GM18505 (cell line): ENCODE data around the gene TTC28.

Source experiments
- ATAC-seq: cut with Tn5 transposase; IDR thresholded peaks from one replicate; pipeline ENCODE4 v1.9.1; 2021; ENCODE audit not compliant: unreplicated experiment
- POLR2A ChIP-seq: IDR thresholded peaks from 4 replicates; pipeline ENCODE4 v1.6.1; 2011; ENCODE audit warnings: borderline replicate concordance; ENCODE audit not compliant: insufficient read depth, insufficient read length; ENCODE audit errors: extremely low read depth

The TTC28 gene

DNA sequence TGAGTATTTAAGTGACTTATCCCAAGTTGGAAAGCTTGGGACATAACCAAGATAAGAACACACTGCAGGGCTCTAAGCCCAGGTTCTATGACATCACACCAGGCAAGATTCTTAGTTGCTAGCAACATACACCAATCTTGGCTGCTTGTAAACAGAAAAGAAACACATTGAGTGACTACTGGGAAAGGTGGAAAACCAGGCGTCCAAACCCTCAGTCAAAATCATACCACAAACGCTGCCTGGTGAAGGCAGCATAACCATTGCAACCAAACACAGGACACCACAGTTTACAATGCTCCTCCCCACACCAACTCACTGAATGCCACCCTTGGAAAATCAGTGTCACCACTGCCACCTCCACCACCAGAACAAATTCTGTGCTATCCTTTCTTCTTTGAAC lies 379.9 kb downstream of the TTC28 start:
- no peak for ATAC-seq
- no peak for TF ChIP-seq POLR2A

DNA sequence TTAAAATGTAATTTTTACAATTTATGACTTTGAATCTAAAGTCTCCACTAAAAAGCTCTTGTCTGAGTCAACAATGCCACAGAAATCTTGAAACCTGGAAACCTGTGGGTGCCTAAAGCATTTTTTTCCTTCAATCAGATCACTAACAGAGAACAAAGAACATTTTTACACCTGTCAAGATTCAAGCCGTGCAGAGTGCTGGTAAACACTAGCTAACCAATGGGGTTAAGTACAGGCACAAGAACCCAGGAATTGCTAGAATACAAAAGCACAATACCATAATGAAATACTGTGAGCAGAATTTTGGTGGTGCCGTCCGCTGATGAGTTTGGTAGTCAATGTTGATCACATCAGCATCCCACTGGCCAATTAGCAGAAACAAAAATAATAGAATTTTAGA lies 380.3 kb downstream of the TTC28 start:
- ATAC-seq, result no peak

DNA sequence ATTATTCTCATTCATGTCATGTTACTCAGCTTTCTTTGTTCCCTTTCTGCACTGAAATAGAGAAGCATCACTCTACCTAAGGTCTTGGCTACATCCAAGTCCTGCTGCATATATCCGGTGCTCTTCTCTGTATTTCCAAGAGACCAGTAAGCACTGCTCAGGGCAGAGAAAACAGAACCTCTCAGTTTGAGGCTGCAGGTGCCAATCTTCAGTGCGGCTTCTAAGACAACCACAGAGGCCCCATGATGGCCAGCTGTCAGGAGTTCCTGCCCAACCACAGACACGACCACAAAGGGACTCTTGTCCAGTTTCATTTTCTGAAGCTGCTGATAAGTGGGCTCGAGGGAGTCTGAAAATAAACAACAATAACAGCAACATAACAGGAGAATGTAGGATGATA lies 382.1 kb downstream of the TTC28 start:
- no peak for TF ChIP-seq POLR2A
- ATAC-seq, result no peak

More for the DNA sequence above, 380.3 kb downstream of the TTC28 start:
- no peak for TF ChIP-seq POLR2A

DNA sequence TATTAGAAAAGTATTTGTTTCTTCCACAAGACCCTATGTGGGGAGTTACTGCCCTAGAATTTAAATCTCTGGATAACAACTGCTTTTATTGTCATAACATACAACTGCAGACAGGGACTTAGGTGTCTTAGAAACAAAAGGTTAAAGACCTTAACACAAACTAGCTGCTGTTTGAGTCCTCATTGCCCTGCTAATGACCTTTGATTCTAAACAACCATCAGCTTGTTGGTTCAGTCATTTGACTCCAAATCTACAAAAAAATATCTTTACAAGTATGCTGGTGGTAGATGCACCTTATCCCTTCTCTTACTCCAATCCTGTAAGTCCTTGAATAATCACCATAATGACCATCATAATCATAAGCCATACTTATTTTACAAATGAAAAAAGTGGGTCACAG lies 383.2 kb downstream of the TTC28 start:
- ATAC-seq, result no peak
- no peak for TF ChIP-seq POLR2A

DNA sequence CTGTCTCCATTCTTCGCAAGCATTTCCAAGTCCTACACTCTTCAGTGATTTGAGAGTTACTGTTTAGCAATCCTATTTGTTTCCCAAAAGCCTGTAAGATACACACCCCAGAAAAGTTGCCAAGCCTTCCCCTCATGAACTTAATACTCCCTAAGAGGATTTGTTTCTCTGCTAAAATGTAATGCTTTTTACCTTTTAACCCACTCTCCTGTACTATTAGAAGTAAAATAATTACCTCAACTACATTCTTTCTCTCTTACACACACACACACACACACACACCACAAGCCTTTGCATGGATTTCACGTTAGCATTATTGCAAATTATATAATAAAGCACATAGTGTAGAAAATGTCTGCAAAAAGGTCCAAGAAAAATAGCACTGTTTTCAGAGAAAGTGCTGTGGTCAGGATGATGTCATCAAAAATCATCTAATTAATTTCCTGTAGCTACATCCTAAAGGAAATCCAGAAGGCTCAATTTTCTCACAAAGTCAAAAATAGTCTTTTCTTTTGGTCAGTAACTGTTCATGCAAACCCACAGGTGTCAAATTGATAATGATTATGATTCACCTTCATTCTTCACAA lies 396.5 kb downstream of the TTC28 start:
- TF ChIP-seq POLR2A, result no peak
- ATAC-seq, result no peak

DNA sequence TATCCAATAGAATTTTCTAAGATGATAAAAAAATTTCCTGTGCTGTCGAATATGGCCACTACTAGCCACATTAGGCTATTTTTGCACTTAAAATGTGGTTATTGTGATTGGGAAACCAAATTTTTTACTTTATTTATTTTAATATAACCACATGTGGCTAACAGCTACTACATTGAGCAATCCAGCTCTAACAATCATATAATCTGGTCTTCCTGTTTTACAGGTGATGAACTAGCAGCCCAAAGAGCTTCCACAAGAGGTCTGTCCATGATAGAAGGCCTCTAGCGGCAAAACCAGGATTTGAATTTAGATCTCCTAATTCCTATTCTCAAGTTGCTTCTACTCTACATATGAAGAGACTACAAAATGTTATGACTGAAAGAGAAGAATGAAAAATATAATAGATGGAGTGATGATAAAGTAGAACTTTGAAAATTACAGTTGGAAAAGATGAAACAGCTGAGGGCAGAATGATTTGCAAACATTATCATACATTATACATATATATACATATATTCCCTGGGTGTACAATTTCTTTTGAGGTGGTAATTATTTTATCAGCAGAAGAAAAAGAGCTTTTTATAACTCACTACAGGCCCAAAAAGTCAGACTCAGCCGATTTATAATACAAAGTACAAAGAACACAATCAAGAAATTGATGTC lies 397.1 kb downstream of the TTC28 start:
- TF ChIP-seq POLR2A, result no peak
- ATAC-seq, result no peak

DNA sequence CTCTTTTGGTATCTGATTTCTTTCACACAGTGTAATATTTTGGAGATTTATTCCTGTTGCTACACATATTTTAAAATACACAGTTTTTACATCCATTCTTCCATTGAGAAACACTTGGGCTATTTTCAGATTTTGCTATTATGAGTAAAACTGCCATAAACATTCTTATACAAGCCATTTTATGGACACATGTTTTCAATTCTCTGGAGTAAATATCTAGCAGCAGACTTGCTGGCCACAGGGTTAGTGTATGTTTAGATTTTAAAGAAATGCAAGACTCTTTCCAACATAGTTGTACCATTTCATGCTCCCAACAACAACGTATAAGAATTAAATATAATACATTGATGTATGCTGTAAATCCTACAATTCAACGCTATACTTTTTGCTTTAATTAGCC lies 399.8 kb downstream of the TTC28 start:
- TF ChIP-seq POLR2A, result no peak
- no peak for ATAC-seq

DNA sequence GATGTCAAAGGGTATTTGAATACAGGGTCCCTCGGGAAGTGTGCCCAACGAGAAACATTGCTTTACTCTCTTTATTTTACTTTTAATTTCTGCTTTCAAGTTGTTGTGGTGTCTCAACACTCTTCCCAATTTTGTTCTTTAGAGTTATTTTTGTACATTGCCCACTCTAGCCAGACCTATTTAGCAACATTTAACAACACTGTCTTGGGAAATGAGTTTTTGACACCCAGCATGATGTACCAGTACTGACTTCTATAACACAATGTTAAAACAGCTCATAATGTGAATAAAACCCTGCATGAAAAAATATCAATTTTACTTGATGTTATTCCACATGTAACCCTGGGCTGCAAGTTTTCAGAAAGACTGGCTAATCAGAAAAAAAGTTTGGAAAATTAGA lies 410.4 kb downstream of the TTC28 start:
- ATAC-seq, result no peak
- no peak for TF ChIP-seq POLR2A

DNA sequence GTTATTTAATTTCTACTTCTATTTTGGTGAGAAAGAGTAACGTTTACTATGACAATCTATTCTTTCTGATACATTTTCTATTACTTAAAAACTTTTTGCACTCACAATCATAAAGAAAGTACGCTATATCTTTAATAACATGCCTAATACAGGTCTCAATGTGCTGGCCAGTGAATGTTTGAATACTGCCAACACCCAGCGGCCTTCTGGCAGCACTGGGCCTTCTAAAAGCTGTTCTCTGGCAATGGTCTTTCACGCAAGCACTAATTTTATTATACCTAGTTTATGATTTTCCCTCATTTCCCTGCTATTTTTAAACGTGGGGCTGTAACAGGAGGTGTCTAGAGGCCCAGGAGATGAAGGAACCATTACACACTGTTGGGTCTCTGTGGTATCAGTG lies 410.8 kb downstream of the TTC28 start:
- no peak for ATAC-seq
- no peak for TF ChIP-seq POLR2A

DNA sequence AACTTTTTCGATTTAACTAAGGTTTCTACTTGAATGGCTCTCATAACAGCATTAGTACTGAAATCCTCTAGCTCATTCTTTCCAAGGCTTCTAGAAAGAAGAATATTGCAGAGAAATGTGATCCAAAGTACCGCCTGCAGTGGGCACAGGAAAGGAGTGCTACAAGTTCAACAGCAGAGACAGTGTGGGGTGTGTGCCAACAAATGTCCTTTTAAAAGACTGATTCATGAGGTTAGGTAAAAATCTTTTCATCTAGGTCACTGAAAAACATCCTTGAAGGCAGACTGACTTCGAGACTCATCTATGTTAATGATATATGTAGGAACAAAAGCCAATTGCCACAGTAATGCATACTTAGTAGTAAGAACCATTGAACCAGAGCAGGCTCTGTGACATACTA lies 411.5 kb downstream of the TTC28 start:
- ATAC-seq, result no peak

DNA sequence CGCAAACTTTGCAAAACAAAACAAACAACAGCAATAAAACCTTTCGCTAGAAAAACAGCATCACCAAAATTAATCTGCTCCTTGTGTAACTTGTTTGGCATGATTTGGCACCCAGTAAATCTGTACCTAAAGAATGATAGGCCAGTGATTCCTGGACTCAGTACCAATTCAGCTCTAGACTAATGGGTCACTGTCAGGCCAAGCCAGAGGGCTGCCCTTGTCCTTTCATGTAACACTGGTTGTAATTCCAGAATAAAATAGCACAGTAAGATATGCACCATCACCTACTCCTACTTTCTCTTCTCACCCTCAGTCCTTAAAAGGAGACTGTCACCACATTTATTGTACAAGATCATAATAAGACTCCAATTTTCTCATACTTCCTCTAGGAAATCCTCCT lies 419.0 kb downstream of the TTC28 start:
- no peak for TF ChIP-seq POLR2A
- no peak for ATAC-seq

More for the DNA sequence above, 411.5 kb downstream of the TTC28 start:
- TF ChIP-seq POLR2A, result no peak

DNA sequence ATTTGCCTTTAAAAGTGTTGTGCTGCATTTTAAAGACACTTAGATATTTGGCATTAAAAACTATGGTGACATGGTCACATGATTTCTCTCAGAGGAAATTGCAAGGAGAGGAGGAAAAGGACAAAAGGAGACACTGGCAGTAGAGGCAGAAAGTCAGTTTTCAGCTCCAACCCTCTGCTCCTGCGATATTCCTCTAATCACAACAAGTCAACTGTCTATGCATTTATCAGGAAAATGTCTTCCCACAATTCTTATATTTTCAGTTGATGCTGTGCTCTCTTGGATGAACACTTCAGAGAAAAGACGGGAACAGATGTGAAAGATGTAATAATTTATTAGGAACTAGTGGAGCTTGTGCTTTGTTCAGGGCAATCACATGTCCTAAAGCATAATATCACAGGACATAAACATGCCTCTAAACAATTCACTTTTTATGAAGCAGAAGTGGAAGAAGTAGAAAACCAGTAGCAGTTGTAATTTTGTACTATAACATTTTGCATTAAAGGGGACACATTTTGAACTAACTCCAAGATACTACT lies 419.8 kb downstream of the TTC28 start:
- no peak for ATAC-seq
- TF ChIP-seq POLR2A, result no peak

DNA sequence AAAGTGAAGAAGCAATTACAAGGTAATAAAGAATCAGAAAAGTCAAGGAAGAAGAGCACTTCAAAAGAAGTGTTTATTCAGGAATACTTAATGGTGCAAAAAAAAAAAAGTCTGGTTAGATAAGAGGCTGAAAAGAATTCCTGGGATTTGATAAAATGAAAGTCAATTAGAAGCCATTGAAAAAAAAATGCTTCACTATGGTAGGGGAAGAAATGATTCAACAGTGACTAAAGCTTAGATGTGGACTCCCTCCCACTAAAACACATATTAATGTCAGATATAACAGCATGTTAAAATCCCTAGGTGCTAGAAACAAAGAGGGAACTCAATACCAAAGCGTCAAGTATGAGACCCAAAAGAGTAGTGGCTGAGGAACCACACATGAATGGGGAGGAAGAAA lies 425.2 kb downstream of the TTC28 start:
- ATAC-seq, result no peak
- no peak for TF ChIP-seq POLR2A

DNA sequence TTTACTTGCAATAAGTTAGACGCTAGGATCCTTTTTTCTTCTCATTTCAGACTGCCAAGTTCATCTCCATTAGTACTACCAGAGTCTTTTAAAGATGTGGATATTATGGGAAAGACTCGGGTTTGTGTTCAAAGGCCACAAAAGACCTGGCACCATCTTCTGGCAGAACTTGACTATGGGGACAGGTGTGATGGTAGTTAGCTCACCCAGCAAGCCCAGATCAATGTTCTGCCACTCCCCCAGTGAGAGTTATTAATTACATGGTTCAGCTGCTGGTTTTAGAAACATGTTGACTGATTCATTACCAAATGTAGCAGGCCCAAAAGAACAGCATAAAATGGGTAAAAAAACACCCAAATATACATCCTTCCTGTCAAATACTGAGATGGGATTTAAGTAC lies 427.1 kb downstream of the TTC28 start:
- TF ChIP-seq POLR2A, result no peak
- no peak for ATAC-seq
